HepG2 (cell line): Measurements from ENCODE around the gene GAPT. TPM values are rescaled to one million over a fixed set of nuclear protein-coding genes. Genes with fewer than 3 reads are reported as not detected.

ENCODE experiments used
- ATAC-seq: fragments of 200-7000 bp; cut with Tn5 transposase; 3 replicates; pipeline ENCODE4 v1.9.1; 2020; ENCODE audit warnings: mild to moderate bottlenecking, moderate library complexity
- BruUV-seq: library from RNA; stranded (reverse); fragments of 400-500 nt; replicated peaks from 2 replicates; lab custom pipeline; 2021; lab: Mats Ljungman, UMichigan
- CTCF ChIA-PET: fragments of 300-600 bp; formaldehyde crosslinking; extraction: SDS; loops from one replicate; lab custom pipeline; 2021; ENCODE audit warnings: low total read pairs, inconsistent platforms, low intra/inter-chr PET ratio; lab: Yijun Ruan, JAX
- POLR2A ChIA-PET: fragments of 350-600 bp; sonication (Branson Sonifier 250); formaldehyde crosslinking; loops from one replicate; lab custom pipeline; 2020; ENCODE audit warnings: antibody characterized with exemption, inconsistent platforms; lab: Yijun Ruan, JAX
- DNase-seq: peaks from one replicate; pipeline ENCODE4 v3.0.0-alpha.2; 2015; ENCODE audit warnings: low spot score
- FAIRE-seq: peaks from 3 replicates; lab custom pipeline; 2011; peaks lifted over from hg19 to GRCh38; lab: Jason Lieb, UNC
- H2AFZ ChIP-seq: one replicate; pipeline ENCODE4 v1.6.1; 2011; ENCODE audit warnings: low read length, inconsistent platforms
- H3K27ac ChIP-seq: fragments of 300-600 bp; 3 replicates; pipeline ENCODE4 v1.8.0; 2011; ENCODE audit warnings: mixed run types, mild to moderate bottlenecking, mixed read lengths, low read length, inconsistent platforms; ENCODE audit not compliant: insufficient read depth; ENCODE audit errors: extremely low read length
- H3K27me3 ChIP-seq, 2 experiments: fragments of 200-600 bp in 1 of 2; 2 replicates in 1 of 2; 3 replicates in 1 of 2; pipeline versions ENCODE4 v1.6.0 to v1.8.0; 2011; ENCODE audit warnings: low read length in 2 of 2, mild to moderate bottlenecking in 2 of 2, moderate library complexity in 2 of 2, inconsistent platforms in 1 of 2; ENCODE audit not compliant: insufficient read depth in 2 of 2, control insufficient read depth in 1 of 2
- H3K36me3 ChIP-seq, 2 experiments: fragments of 200-600 bp in 1 of 2; replicated peaks in 1 of 2; 2 replicates in 1 of 2; 3 replicates in 1 of 2; pipeline versions ENCODE4 v1.5.1 to v1.8.0; 2011; ENCODE audit warnings: low read length in 2 of 2, inconsistent platforms in 1 of 2; ENCODE audit not compliant: insufficient read depth in 2 of 2, control insufficient read depth in 1 of 2
- H3K4me1 ChIP-seq: 2 replicates; pipeline ENCODE4 v1.5.1; 2012; ENCODE audit warnings: low read length, inconsistent platforms; ENCODE audit not compliant: insufficient read depth
- H3K4me2 ChIP-seq: 2 replicates; pipeline ENCODE4 v1.6.0; 2011; ENCODE audit warnings: low read depth, low read length, inconsistent platforms
- H3K4me3 ChIP-seq, 3 experiments: fragments of 200-600 bp in 1 of 3; sonication (generic), shearing (Covaris generic) in 1 of 3; replicated peaks in 1 of 3; 2 replicates each; pipeline ENCODE4 v1.5.1; 2011 to 2016; ENCODE audit warnings: low read length in 3 of 3, inconsistent platforms in 2 of 3, low read depth in 2 of 3, mild to moderate bottlenecking in 2 of 3, control low read depth in 1 of 3, mixed read lengths in 1 of 3; ENCODE audit not compliant: insufficient read depth in 1 of 3
- H3K79me2 ChIP-seq: one replicate; pipeline ENCODE4 v1.6.1; 2011; ENCODE audit warnings: low read length, inconsistent platforms; ENCODE audit not compliant: insufficient read depth
- H3K9ac ChIP-seq: 2 replicates; pipeline ENCODE4 v1.6.0; 2011; ENCODE audit warnings: mild to moderate bottlenecking, low read depth, low read length, inconsistent platforms; ENCODE audit not compliant: insufficient read depth
- H3K9me3 ChIP-seq: 2 replicates; pipeline ENCODE4 v1.5.1; 2012; ENCODE audit warnings: mild to moderate bottlenecking, low read length
- H4K20me1 ChIP-seq: 2 replicates; pipeline ENCODE4 v1.6.0; 2011; ENCODE audit warnings: inconsistent platforms, mild to moderate bottlenecking, low read length, moderate library complexity; ENCODE audit not compliant: insufficient read depth
- AHR ChIP-seq: IDR thresholded peaks from 2 replicates; pipeline ENCODE4 v1.6.1; 2018; ENCODE audit warnings: missing genetic modification reagents, missing compliant biosample characterization
- CBX2 ChIP-seq, 2 experiments: fragments of 200-600 bp in 1 of 2; sonication (generic); formaldehyde crosslinking in 1 of 2; IDR thresholded peaks; 2 replicates each; pipeline versions ENCODE4 v1.7.0 to v1.8.1; 2018 to 2022; ENCODE audit warnings: low read depth in 2 of 2, low read length in 1 of 2, mild to moderate bottlenecking in 1 of 2, missing genetic modification reagents in 1 of 2
- FOSL2 ChIP-seq: sonication (generic); formaldehyde crosslinking; IDR thresholded peaks from 2 replicates; pipeline ENCODE4 v1.4.0; 2020; ENCODE audit warnings: missing genetic modification reagents
- GMEB1 ChIP-seq: sonication (generic); formaldehyde crosslinking; IDR thresholded peaks from 2 replicates; pipeline ENCODE4 v1.5.1; 2020; ENCODE audit warnings: missing genetic modification reagents, mild to moderate bottlenecking, borderline replicate concordance
- HMG20B ChIP-seq: conservative IDR thresholded peaks from 2 replicates; pipeline ENCODE4 v1.6.1; 2016; ENCODE audit warnings: missing genetic modification reagents, missing compliant biosample characterization
- HMGXB4 ChIP-seq, 2 experiments: sonication (generic) in 1 of 2; formaldehyde crosslinking in 1 of 2; IDR thresholded peaks; 2 replicates each; pipeline versions ENCODE4 v1.4.0 to v1.6.1; 2018 to 2020; ENCODE audit warnings: missing genetic modification reagents in 2 of 2, borderline replicate concordance in 1 of 2, low read depth in 1 of 2, mild to moderate bottlenecking in 1 of 2, missing biosample characterization in 1 of 2
- HNRNPK ChIP-seq: fragments of 200-400 bp; formaldehyde crosslinking; IDR thresholded peaks from 2 replicates; pipeline ENCODE4 v1.6.1; 2018; ENCODE audit warnings: low read length, low read depth, moderate library complexity, mild to moderate bottlenecking; ENCODE audit not compliant: poor library complexity, severe bottlenecking
- MAFF ChIP-seq: IDR thresholded peaks from 2 replicates; pipeline ENCODE4 v1.6.1; 2011; ENCODE audit warnings: low read depth, low read length, improper control_type of control experiment
- PCBP1 ChIP-seq: fragments of 200-400 bp; formaldehyde crosslinking; IDR thresholded peaks from 2 replicates; pipeline ENCODE4 v1.6.1; 2017; ENCODE audit warnings: mild to moderate bottlenecking, low read depth, low read length, borderline replicate concordance
- RBFOX2 ChIP-seq: fragments of 200-400 bp; formaldehyde crosslinking; IDR thresholded peaks from 2 replicates; pipeline ENCODE4 v1.6.1; 2017; ENCODE audit warnings: low read depth, mild to moderate bottlenecking, low read length
- SMARCC2 ChIP-seq: fragments of 450-650 bp; IDR thresholded peaks from 2 replicates; pipeline ENCODE4 v1.6.1; 2017; ENCODE audit warnings: antibody characterized with exemption, mild to moderate bottlenecking
- TEAD3 ChIP-seq: optimal IDR thresholded peaks from 2 replicates; pipeline ENCODE3; 2016; ENCODE audit warnings: borderline replicate concordance
- ZNF12 ChIP-seq: sonication (generic); formaldehyde crosslinking; IDR thresholded peaks from 2 replicates; pipeline ENCODE4 v1.5.0; 2020; ENCODE audit warnings: missing genetic modification reagents
- ZNF343 ChIP-seq: sonication (generic); formaldehyde crosslinking; IDR thresholded peaks from 2 replicates; pipeline ENCODE4 v1.4.0; 2020; ENCODE audit warnings: mild to moderate bottlenecking, missing genetic modification reagents
- ZNF709 ChIP-seq: sonication (generic); formaldehyde crosslinking; IDR thresholded peaks from 2 replicates; pipeline ENCODE4 v1.5.0; 2020; ENCODE audit warnings: mild to moderate bottlenecking, missing genetic modification reagents
- ZNF784 ChIP-seq: sonication (generic); formaldehyde crosslinking; IDR thresholded peaks from 2 replicates; pipeline ENCODE4 v1.5.1; 2020; ENCODE audit warnings: missing genetic modification reagents, mild to moderate bottlenecking, borderline replicate concordance
- WGBS: methylation state at CpG from one replicate; pipeline ENCODE4 v1.1.6; 2017; ENCODE audit warnings: low lambda C conversion rate; 5-methylcytosine and 5-hydroxymethylcytosine counted together
- in situ Hi-C: cut with HindIII; loops from 2 replicates; pipeline ENCODE4 v1.10.0; 2017; ENCODE audit warnings: low pct_unique_long_range_greater_than_20kb; ENCODE audit not compliant: extremely low pct_ligation_motif_present
- intact Hi-C: fragments of 100-400 bp; cut with micrococcal nuclease; formaldehyde crosslinking; loops from one replicate; pipeline ENCODE4 v1.10.0; 2022; ENCODE audit not compliant: unreplicated experiment
- polyA plus RNA-seq, 8 experiments: library from polyadenylated mRNA; depleted of rRNA in 3 of 8; stranded (reverse) in 7 of 8; unstranded in 1 of 8; fragments of >200 nt; fragmentation: Illumina TruSeq in 4 of 8; extraction: Trizol in 4 of 8; gene quantifications; 2 replicates each; pipeline versions ENCODE4 v1.2.1 to v1.2.3, GENCODE V29; 2011 to 2016; ENCODE audit warnings: low read depth in 4 of 8, missing spikeins in 1 of 8, mixed read lengths in 1 of 8; ENCODE audit not compliant: insufficient read depth in 1 of 8
- total RNA-seq, 5 experiments: library from RNA; depleted of rRNA; stranded (reverse); fragments of >200 nt; fragmentation: Illumina TruSeq; extraction: Trizol; gene quantifications; 2 replicates each; pipeline ENCODE4 v1.2.3, GENCODE V29; 2016; ENCODE audit warnings: low read depth in 1 of 5

GAPT gene
- total and polyA plus RNA-seq, 2 of the 13 experiments (the other 11 are each of a cell fraction or from before 2014, with no cell fraction given), result not detected

- Histone ChIP-seq H3K79me2 (peaks cover 11% of the 10 kb centered on the region), H3K4me2 (peak overlapping the region; percentile 69), H3K27ac (peak overlapping the region; percentile 73), H2AFZ (no peak overlapping the region), H3K9me3 (no peaks in the 10 kb centered on the region), H3K36me3 (peaks cover 3 to 11% of the 10 kb centered on the region in 2 experiments; a peak in 3 of 5 replicates), H3K9ac (peak overlapping the region; percentile 79; the same call in 1 of the 2 replicates), H4K20me1 (no peaks in the 10 kb centered on the region), H3K27me3 (no peaks in the 10 kb centered on the region; a peak in 1 of 5 replicates)
- no peak for FAIRE-seq
- ChIA-PET POLR2A (interaction anchor here (5.0 kb wide), 1 partner anchor 809 kb away, joined by 22 read pairs; no protein-coding TSS in a partner anchor), CTCF (no interaction called here)
- intact Hi-C loops (no loop called here), in situ Hi-C loops (loop anchor here (5.0 to 25.0 kb wide), 2 partner anchors 571 to 946 kb away; no protein-coding TSS in a partner anchor)
- WGBS, result 4% methylated on average over 9 of the region's 9 CpGs
- BruUV-seq, result no TSS peak
- TF ChIP-seq TEAD3 (CRISPR knock-in tag) (no peak), CBX2 (IDR thresholded peaks at IDR 0.05; ENCODE audit: low read depth, low read length) (0 out of 2 replicates have a peak, but pooled peaks have one; percentile 55), CBX2 (CRISPR knock-in tag; IDR thresholded peaks at IDR 0.05; ENCODE audit: low read depth) (no peak), SMARCC2 (no peak), HMGXB4 (CRISPR knock-in tag; IDR thresholded peaks at IDR 0.05; ENCODE audit: borderline replicate concordance in 1 of 2, low read depth in 1 of 2) (no peak), PCBP1 (no peak), ZNF784 (CRISPR knock-in tag) (no peak), MAFF (peak; percentile 5; the same call in 1 of the 2 replicates), ZNF709 (no peak), RBFOX2 (no peak), AHR (CRISPR knock-in tag) (no peak), ZNF12 (CRISPR knock-in tag) (0 out of 2 replicates have a peak, but pooled peaks have one; percentile 23), HNRNPK (no peak), FOSL2 (CRISPR knock-in tag) (peak; percentile 34; the same call in 1 of the 2 replicates), HMG20B (CRISPR knock-in tag) (no peak), ZNF343 (CRISPR knock-in tag) (no peak), GMEB1 (no peak)
- TF ChIP-seq, all 625 proteins: peak for 4
- H3K4me1 ChIP-seq, result peaks cover 50% of the 10 kb centered on the region
- ATAC-seq (no peak), DNase-seq (peak; percentile 43)
- H3K4me3 ChIP-seq, result peak overlapping the region; percentile 71 to 79 (median 72); a peak in 5 of 6 replicates
Measured at GRCh38 chr5:58458743-58459145, 32.5 kb upstream of the GAPT start.
